A673 (cell line): ENCODE results near the gene ITPRID2.
"Not testable (repeated sequence)": the region's sequence is repeated elsewhere in the genome, so short reads cannot be mapped to it uniquely, and the experiment has no call there.

Experiments used
- CTCF ChIP-seq: fragments of 300-800, 200-600 bp; sonication (generic); conservative IDR thresholded peaks from 2 replicates; pipeline ENCODE4 v1.5.1; 2017; ENCODE audit warnings: low read depth, mild to moderate bottlenecking, antibody characterized with exemption, low read length, moderate library complexity, mixed read lengths
- EZH2 ChIP-seq: fragments of 200-600 bp; sonication (generic); IDR thresholded peaks from 2 replicates; pipeline ENCODE4 v1.6.1; 2017; ENCODE audit warnings: borderline replicate concordance, low read depth, mild to moderate bottlenecking, mixed read lengths, antibody characterized with exemption, low read length; ENCODE audit not compliant: poor library complexity, severe bottlenecking

GRCh38 chr2:181961167-181961566 is 69.6 kb downstream of the ITPRID2 start:
- not testable (repeated sequence) for TF ChIP-seq CTCF, EZH2
